H1 (cell line): Measurements from ENCODE around the gene TMEM35B. TPM values are rescaled to one million over a fixed set of nuclear protein-coding genes. Genes with fewer than 3 reads are reported as not detected.

Source experiments
- CTCF ChIA-PET: fragments of 300-600 bp; sonication (Branson Sonifier 250); formaldehyde crosslinking; loops from one replicate; lab custom pipeline; 2021; ENCODE audit not compliant: partially characterized antibody; lab: Charles Lee
- POLR2A ChIA-PET: fragments of 300-600 bp; sonication (Branson Sonifier 250); formaldehyde crosslinking; loops from one replicate; lab custom pipeline; 2021; ENCODE audit warnings: inconsistent platforms; ENCODE audit not compliant: partially characterized antibody; lab: Charles Lee
- DNase-seq, 2 experiments: peaks; one replicate each; pipeline versions ENCODE4 v3.0.0 to v3.0.0-alpha.2; 2010 to 2022; ENCODE audit warnings: low spot score in 2 of 2, low read depth in 1 of 2, mixed read lengths in 1 of 2
- FAIRE-seq: peaks from 2 replicates; lab custom pipeline; 2011; peaks lifted over from hg19 to GRCh38; lab: Jason Lieb, UNC
- H2AFZ ChIP-seq: 2 replicates; pipeline ENCODE4 v1.8.1; 2012; ENCODE audit warnings: low read length, inconsistent platforms
- H2AK5ac ChIP-seq: 2 replicates; pipeline ENCODE4 v1.6.1; 2013; ENCODE audit warnings: low read depth, low read length
- H2BK120ac ChIP-seq: replicated peaks from 2 replicates; pipeline ENCODE3; 2013; ENCODE audit warnings: low read depth, low read length, inconsistent platforms
- H2BK12ac ChIP-seq: 2 replicates; pipeline ENCODE4 v1.6.1; 2013; ENCODE audit warnings: low read depth, low read length
- H2BK15ac ChIP-seq: 2 replicates; pipeline ENCODE4 v1.6.1; 2013; ENCODE audit warnings: low read length
- H2BK20ac ChIP-seq: 2 replicates; pipeline ENCODE4 v1.6.1; 2013; ENCODE audit warnings: low read length
- H2BK5ac ChIP-seq: 2 replicates; pipeline ENCODE4 v1.6.1; 2013; ENCODE audit warnings: low read depth, low read length
- H3K14ac ChIP-seq: 2 replicates; pipeline ENCODE4 v1.6.1; 2013; ENCODE audit warnings: inconsistent platforms; ENCODE audit not compliant: insufficient read length
- H3K18ac ChIP-seq: 2 replicates; pipeline ENCODE4 v1.6.1; 2013; ENCODE audit warnings: low read length; ENCODE audit errors: extremely low read depth
- H3K23ac ChIP-seq: 2 replicates; pipeline ENCODE4 v1.6.1; 2013; ENCODE audit warnings: inconsistent platforms; ENCODE audit not compliant: insufficient read length
- H3K23me2 ChIP-seq: 2 replicates; pipeline ENCODE4 v1.6.1; 2013; ENCODE audit warnings: low read depth, low read length
- H3K27ac ChIP-seq: 2 replicates; pipeline ENCODE4 v1.6.1; 2011; ENCODE audit warnings: low read depth, low read length, inconsistent platforms
- H3K27me3 ChIP-seq, 4 experiments: replicated peaks in 1 of 4; 1 replicate in 1 of 4; 2 replicates in 3 of 4; pipeline versions ENCODE4 v1.6.1 to v1.8.1; 2011 to 2013; ENCODE audit warnings: low read length in 3 of 4, mild to moderate bottlenecking in 3 of 4, inconsistent platforms in 2 of 4, mixed read lengths in 2 of 4, moderate library complexity in 1 of 4; ENCODE audit not compliant: control insufficient read depth in 3 of 4, insufficient read depth in 3 of 4; ENCODE audit errors: extremely low read depth in 1 of 4
- H3K36me3 ChIP-seq, 4 experiments: 2 replicates each; pipeline versions ENCODE4 v1.6.1 to v1.8.1; 2011 to 2013; ENCODE audit warnings: mild to moderate bottlenecking in 4 of 4, low read length in 3 of 4, moderate library complexity in 2 of 4, control low read depth in 1 of 4, inconsistent platforms in 1 of 4; ENCODE audit not compliant: insufficient read depth in 4 of 4, control insufficient read depth in 2 of 4
- H3K4ac ChIP-seq: replicated peaks from 2 replicates; pipeline ENCODE3; 2013; ENCODE audit warnings: low read length, low read depth, mixed read lengths, inconsistent platforms; ENCODE audit not compliant: insufficient read length
- H3K4me1 ChIP-seq, 4 experiments: replicated peaks in 1 of 4; 1 replicate in 1 of 4; 2 replicates in 3 of 4; pipeline versions ENCODE4 v1.6.1 to v1.8.1; 2011 to 2013; ENCODE audit warnings: low read length in 3 of 4, inconsistent platforms in 2 of 4, mixed read lengths in 1 of 4; ENCODE audit not compliant: insufficient read depth in 4 of 4, control insufficient read depth in 3 of 4
- H3K4me2 ChIP-seq, 2 experiments: 2 replicates each; pipeline versions ENCODE4 v1.6.1 to v1.8.1; 2011 to 2013; ENCODE audit warnings: low read depth in 2 of 2, low read length in 2 of 2, control low read depth in 1 of 2, inconsistent platforms in 1 of 2, mild to moderate bottlenecking in 1 of 2; ENCODE audit not compliant: insufficient read depth in 1 of 2
- H3K4me3 ChIP-seq, 4 experiments: fragments of 200-600, 300-600 bp in 1 of 4; sonication (generic), shearing (Covaris generic), sonication (Bioruptor Twin) in 1 of 4; 2 replicates each; pipeline versions ENCODE4 v1.5.1 to v1.8.1; 2011 to 2016; ENCODE audit warnings: low read length in 4 of 4, low read depth in 3 of 4, control low read depth in 2 of 4, inconsistent platforms in 2 of 4, mild to moderate bottlenecking in 2 of 4, mixed read lengths in 1 of 4, moderate library complexity in 1 of 4; ENCODE audit not compliant: insufficient read depth in 2 of 4; ENCODE audit errors: extremely low read depth in 1 of 4
- H3K56ac ChIP-seq: replicated peaks from 2 replicates; pipeline ENCODE3; 2013; ENCODE audit warnings: low read depth, mild to moderate bottlenecking, mixed read lengths, low read length, inconsistent platforms; ENCODE audit not compliant: insufficient read length
- H3K79me1 ChIP-seq: 2 replicates; pipeline ENCODE4 v1.6.1; 2013; ENCODE audit warnings: low read depth, low read length, control low read depth
- H3K79me2 ChIP-seq, 2 experiments: 2 replicates each; pipeline versions ENCODE4 v1.6.1 to v1.8.1; 2012 to 2013; ENCODE audit warnings: low read length in 2 of 2, mild to moderate bottlenecking in 2 of 2, inconsistent platforms in 1 of 2; ENCODE audit not compliant: insufficient read depth in 2 of 2, control insufficient read depth in 1 of 2
- H3K9ac ChIP-seq, 4 experiments: replicated peaks in 1 of 4; 1 replicate in 1 of 4; 2 replicates in 3 of 4; pipeline versions ENCODE4 v1.6.1 to v1.8.1; 2011 to 2013; ENCODE audit warnings: low read depth in 3 of 4, low read length in 3 of 4, control low read depth in 2 of 4, mild to moderate bottlenecking in 2 of 4, moderate library complexity in 2 of 4, inconsistent platforms in 1 of 4; ENCODE audit errors: extremely low read depth in 1 of 4
- H3K9me3 ChIP-seq, 2 experiments: 2 replicates each; pipeline versions ENCODE4 v1.6.1 to v1.8.1; 2012 to 2013; ENCODE audit warnings: mild to moderate bottlenecking in 2 of 2, moderate library complexity in 2 of 2, control low read depth in 1 of 2, inconsistent platforms in 1 of 2, low read depth in 1 of 2, low read length in 1 of 2, mixed read lengths in 1 of 2; ENCODE audit not compliant: insufficient read depth in 2 of 2
- H4K20me1 ChIP-seq, 2 experiments: replicated peaks in 1 of 2; 2 replicates each; pipeline versions ENCODE3 to v1.8.1; 2011 to 2013; ENCODE audit warnings: inconsistent platforms in 2 of 2, low read length in 2 of 2, mild to moderate bottlenecking in 1 of 2; ENCODE audit not compliant: insufficient read depth in 2 of 2, control insufficient read depth in 1 of 2
- H4K5ac ChIP-seq: 2 replicates; pipeline ENCODE4 v1.6.1; 2013; ENCODE audit warnings: low read length, low read depth, mixed read lengths, inconsistent platforms; ENCODE audit not compliant: insufficient read length
- H4K8ac ChIP-seq: 2 replicates; pipeline ENCODE4 v1.8.0; 2013; ENCODE audit warnings: mild to moderate bottlenecking, moderate library complexity, low read length, inconsistent platforms; ENCODE audit not compliant: insufficient read depth; ENCODE audit errors: extremely low read depth
- H4K91ac ChIP-seq: replicated peaks from 2 replicates; pipeline ENCODE3; 2013; ENCODE audit warnings: low read length, mixed read lengths, inconsistent platforms; ENCODE audit not compliant: insufficient read length
- RFX5 ChIP-seq: IDR thresholded peaks from 2 replicates; pipeline ENCODE4 v1.6.1; 2011; ENCODE audit warnings: low read depth, low read length, improper control_type of control experiment, borderline replicate concordance
- whole genome bisulfite sequencing, 2 experiments: shearing (Covaris generic) in 1 of 2; methylation state at CpG; one replicate each; pipeline versions ENCODE4 v1.1.6 to v1.1.7; 2013 to 2015; ENCODE audit warnings: low lambda C conversion rate in 2 of 2, mixed read lengths in 2 of 2, inconsistent platforms in 1 of 2, low coverage in 1 of 2, missing lambda C conversion rate in 1 of 2; ENCODE audit not compliant: insufficient replicate concordance in 2 of 2, insufficient coverage in 1 of 2, insufficient read length in 1 of 2; ENCODE audit errors: extremely low coverage in 1 of 2, missing lambda C conversion rate in 1 of 2; 5-methylcytosine and 5-hydroxymethylcytosine counted together
- polyA plus RNA-seq, 7 experiments: library from polyadenylated mRNA; depleted of rRNA in 3 of 7; stranded (reverse) in 5 of 7; unstranded in 2 of 7; fragments of >200 nt in 5 of 7; fragments of 200-250 nt in 2 of 7; gene quantifications; 1 replicate in 5 of 7; 2 replicates in 1 of 7; 4 replicates in 1 of 7; pipeline versions ENCODE4 v1.2.1 to v1.2.3, GENCODE V29; 2011 to 2013; ENCODE audit warnings: missing spikeins in 2 of 7, mixed read lengths in 2 of 7
- total RNA-seq: library from RNA; stranded (reverse); fragmentation: NEBNext Ultra II Directional; extraction: Animal tissue kit (Norgen Biotek cat#: 25700); gene quantifications from 2 replicates; pipeline ENCODE4 v1.2.1, GENCODE V29; 2021

Gene TMEM35B
- total and polyA plus RNA-seq, 2 of the 8 experiments (the other 6 are each of a cell fraction or from before 2014, with no cell fraction given), result 10.2 to 31.1 TPM

DNA sequence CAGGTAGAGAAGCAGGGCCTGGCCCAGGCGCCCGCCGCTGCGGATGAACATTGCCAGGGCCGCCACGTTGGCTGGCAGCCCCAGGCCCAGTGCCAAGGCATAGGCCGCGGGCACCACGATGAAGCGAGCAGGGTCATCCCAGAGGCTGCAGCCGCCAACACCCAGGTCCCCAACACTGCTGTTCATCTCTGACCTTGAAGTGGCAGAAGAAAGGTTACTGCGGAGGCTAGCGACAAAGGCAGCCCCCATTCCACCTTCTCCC lies 8.0 kb downstream of the TMEM35B start:
- POLR2A ChIA-PET, result no interaction called here
- no peak overlapping the region for H3K56ac ChIP-seq
- no peaks in the 10 kb centered on the region for H3K36me3 ChIP-seq
- H3K18ac ChIP-seq, result no peak overlapping the region
- no peaks in the 10 kb centered on the region for H3K23me2 ChIP-seq
- no peak overlapping the region for H4K91ac ChIP-seq
- no peaks in the 10 kb centered on the region for H3K79me2 ChIP-seq
- no peak overlapping the region for H2BK20ac ChIP-seq
- FAIRE-seq (no peak), DNase-seq (no peak)
- H2BK5ac ChIP-seq, result no peak overlapping the region
- TF ChIP-seq RFX5, result no peak
- no peak overlapping the region for H3K4me3 ChIP-seq
- no peak overlapping the region for H3K14ac ChIP-seq
- H3K4ac ChIP-seq, result no peak overlapping the region
- no peak overlapping the region for H4K8ac ChIP-seq
- H3K9ac ChIP-seq, result no peak overlapping the region
- 88% methylated on average over 10 of the region's 13 CpGs; no CpG with 5 or more reads in 1 of the 2 experiments for WGBS, 2 experiments
- H2BK120ac ChIP-seq, result no peak overlapping the region
- no peak overlapping the region for H2AFZ ChIP-seq
- no peak overlapping the region for H3K23ac ChIP-seq
- H4K20me1 ChIP-seq, result no peaks in the 10 kb centered on the region
- no peak overlapping the region for H3K27ac ChIP-seq
- H2AK5ac ChIP-seq, result no peak overlapping the region
- no peaks in the 10 kb centered on the region for H3K79me1 ChIP-seq
- no peak overlapping the region for H4K5ac ChIP-seq
- peaks cover 0 to 3% (median 0%) of the 10 kb centered on the region in 4 experiments; a peak in 1 of 7 replicates for H3K4me1 ChIP-seq
- H3K4me2 ChIP-seq, result no peak overlapping the region
- no peaks in the 10 kb centered on the region for H3K9me3 ChIP-seq
- CTCF ChIA-PET, result no interaction called here
- H3K27me3 ChIP-seq, result no peaks in the 10 kb centered on the region
- no peak overlapping the region for H2BK12ac ChIP-seq
- no peak overlapping the region for H2BK15ac ChIP-seq
